HAP-1 (cell line): ENCODE measurements around the gene HACD2.
A peak's percentile ranks its signal among the peaks of the same experiment; 100 is the strongest.

Experiments used
- DNase-seq, 2 experiments: peaks; one replicate each; pipeline ENCODE4 v3.0.0-alpha.2; 2016 to 2020; ENCODE audit warnings: low spot score in 2 of 2
- H3K27me3 ChIP-seq: fragments of 250-450 bp; sonication (Bioruptor Pico); 2 replicates; pipeline ENCODE4 v1.5.1; 2020; ENCODE audit warnings: low read depth, mild to moderate bottlenecking, moderate library complexity
- H3K36me3 ChIP-seq: fragments of 250-450 bp; sonication (Bioruptor Pico); replicated peaks from 2 replicates; pipeline ENCODE4 v1.5.1; 2020; ENCODE audit warnings: mild to moderate bottlenecking
- H3K4me1 ChIP-seq: fragments of 250-450 bp; sonication (Bioruptor Pico); 2 replicates; pipeline ENCODE4 v1.5.1; 2020; ENCODE audit warnings: mild to moderate bottlenecking
- H3K4me3 ChIP-seq: fragments of 250-450 bp; sonication (Bioruptor Pico); 2 replicates; pipeline ENCODE4 v1.5.1; 2020; ENCODE audit warnings: mild to moderate bottlenecking, moderate library complexity
- H3K9me3 ChIP-seq: fragments of 250-450 bp; sonication (Bioruptor Pico); 2 replicates; pipeline ENCODE4 v1.5.1; 2020; ENCODE audit warnings: mild to moderate bottlenecking, moderate library complexity
- in situ Hi-C: fragments of 300-500 bp; cut with MboI; formaldehyde crosslinking; loops from 3 replicates; pipeline ENCODE4 v1.14.3; 2020; ENCODE audit warnings: low sequenced_read_pairs, inconsistent platforms, mixed read lengths

HACD2 gene, protein sequence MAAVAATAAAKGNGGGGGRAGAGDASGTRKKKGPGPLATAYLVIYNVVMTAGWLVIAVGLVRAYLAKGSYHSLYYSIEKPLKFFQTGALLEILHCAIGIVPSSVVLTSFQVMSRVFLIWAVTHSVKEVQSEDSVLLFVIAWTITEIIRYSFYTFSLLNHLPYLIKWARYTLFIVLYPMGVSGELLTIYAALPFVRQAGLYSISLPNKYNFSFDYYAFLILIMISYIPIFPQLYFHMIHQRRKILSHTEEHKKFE

DNA sequence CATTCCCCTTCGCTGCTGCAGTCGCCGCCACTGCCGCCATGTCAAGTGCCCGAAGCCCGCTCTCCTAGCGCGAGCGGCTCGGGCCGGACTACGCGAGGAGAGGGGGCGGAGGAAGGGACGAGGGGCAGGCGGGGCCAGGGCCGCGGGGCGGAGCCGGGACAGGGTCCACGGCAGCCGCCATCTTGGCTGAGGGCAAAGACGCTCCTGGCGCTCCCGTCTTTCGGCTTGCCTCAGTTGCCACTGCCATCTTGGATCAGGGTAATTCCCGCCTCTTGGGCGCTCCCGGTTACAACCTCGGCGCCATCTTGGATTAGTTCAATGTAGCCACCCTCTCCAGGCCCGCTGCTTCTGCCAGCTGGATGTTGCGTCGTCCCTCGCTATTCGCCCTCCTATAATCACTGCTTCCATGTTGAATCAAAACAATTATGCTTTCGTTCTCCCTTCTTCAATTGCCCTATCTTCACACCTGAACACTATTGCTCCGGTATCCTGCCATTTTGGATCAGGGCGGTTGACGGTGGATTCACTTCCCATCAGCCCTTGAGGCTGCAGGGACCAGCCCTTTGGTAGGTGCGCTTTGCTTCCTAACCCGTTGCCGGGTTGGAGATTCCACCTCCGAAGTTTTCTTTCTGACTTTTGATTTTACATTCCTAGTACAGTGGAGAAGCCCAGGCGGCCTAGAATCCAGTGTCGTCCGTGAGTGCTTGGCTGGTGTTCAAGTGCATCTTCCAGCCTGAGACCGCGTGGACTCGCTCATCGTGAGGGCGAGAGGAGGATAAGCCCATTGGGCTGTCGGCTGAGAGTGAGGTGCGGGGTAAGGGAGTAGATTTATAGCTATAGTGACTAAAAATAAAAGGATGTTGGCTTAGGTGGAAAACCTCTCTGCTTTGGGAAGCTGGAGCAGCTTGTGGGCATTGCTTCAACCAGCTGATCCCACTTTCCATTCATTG, at the start of gene HACD2:
Gene HACD2, minus strand, starts transcription at position 66 of the 950 bp plus-strand sequence. Its CDS starts 26 bp downstream, at position 40.
- H3K4me1 ChIP-seq, result peaks cover 17% of the 10 kb centered on the region
- in situ Hi-C loops, result no loop called here
- H3K9me3 ChIP-seq, result no peaks in the 10 kb centered on the region
- no peaks in the 10 kb centered on the region for H3K27me3 ChIP-seq
- peak within 1 kb of the TSS; percentile 75 for H3K4me3 ChIP-seq
- H3K36me3 ChIP-seq, result peaks cover 15% of the 10 kb centered on the region
- DNase-seq, result peak; percentile 93 to 97

DNA sequence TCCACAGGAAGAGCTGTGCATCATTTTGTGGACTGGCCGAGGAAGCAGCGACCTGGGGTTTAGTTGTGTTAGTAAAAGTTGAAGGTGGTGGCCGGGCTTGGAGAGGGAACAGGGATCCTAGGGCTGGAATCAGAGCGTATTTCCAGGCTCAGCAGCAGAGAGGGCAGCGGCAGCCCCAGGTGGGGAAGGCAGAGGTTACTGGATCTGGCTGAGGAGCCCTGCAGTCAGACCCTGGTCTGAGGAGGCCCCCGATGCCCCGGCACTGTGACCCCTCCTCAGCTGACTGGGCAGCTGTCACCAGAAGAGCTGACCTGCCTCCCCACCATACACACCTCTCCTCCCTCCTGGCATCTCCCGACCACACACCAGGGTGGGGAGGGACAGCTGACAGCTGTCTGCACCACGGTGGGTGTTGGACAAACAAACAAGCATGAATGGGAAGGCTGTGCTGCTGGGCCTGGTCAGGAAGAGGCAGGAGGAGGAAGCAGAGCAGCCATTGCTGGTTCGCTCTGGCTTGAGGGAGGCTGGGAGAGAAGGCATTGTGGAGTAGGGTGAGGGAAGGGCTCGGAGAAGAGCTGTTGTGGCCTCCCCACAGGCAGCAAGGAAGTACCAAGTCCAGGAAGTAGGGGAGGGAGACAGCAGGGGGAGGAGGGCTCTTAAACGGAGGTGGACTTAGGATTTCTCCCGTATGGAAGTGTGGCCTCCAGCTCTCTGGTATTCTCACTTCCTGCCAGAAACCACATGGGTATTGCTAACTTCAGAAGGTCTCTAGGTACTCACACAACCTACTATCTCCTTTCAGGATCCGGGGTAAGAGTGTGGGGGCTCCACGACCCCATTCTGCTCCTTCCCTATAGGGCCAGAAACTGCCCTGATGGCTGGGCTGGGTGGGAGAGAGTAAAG, 49.5 kb upstream of the HACD2 start:
- Histone ChIP-seq H3K4me3 (no peak overlapping the region), H3K36me3 (no peaks in the 10 kb centered on the region), H3K9me3 (no peaks in the 10 kb centered on the region), H3K4me1 (no peaks in the 10 kb centered on the region; the same call in 1 of the 2 replicates), H3K27me3 (no peaks in the 10 kb centered on the region)
- in situ Hi-C loops, result no loop called here
- no peak for DNase-seq

DNA sequence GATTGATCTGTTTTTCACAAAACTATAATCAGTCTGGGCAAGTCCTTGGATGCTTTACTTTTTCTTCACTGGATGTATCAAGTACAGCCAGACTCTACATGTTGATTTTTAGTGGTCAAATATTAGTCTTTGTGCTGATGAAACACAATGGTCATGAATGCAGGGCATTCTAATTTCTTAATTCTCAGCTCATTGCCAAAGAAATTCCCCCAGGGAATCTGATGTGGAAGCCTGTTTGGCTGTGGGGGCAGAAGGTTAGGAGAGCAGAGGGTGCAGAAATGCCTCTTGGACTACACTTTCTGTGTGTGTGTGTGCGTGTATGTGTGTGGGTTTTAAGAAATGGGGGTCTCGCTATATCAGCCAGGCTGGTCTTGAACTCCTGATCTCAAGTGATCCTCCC, 48.7 kb upstream of the HACD2 start:
- Histone ChIP-seq H3K36me3 (no peaks in the 10 kb centered on the region), H3K4me3 (no peak overlapping the region), H3K27me3 (no peaks in the 10 kb centered on the region), H3K9me3 (no peaks in the 10 kb centered on the region), H3K4me1 (no peaks in the 10 kb centered on the region; the same call in 1 of the 2 replicates)
- in situ Hi-C loops, result no loop called here
- DNase-seq, result no peak

DNA sequence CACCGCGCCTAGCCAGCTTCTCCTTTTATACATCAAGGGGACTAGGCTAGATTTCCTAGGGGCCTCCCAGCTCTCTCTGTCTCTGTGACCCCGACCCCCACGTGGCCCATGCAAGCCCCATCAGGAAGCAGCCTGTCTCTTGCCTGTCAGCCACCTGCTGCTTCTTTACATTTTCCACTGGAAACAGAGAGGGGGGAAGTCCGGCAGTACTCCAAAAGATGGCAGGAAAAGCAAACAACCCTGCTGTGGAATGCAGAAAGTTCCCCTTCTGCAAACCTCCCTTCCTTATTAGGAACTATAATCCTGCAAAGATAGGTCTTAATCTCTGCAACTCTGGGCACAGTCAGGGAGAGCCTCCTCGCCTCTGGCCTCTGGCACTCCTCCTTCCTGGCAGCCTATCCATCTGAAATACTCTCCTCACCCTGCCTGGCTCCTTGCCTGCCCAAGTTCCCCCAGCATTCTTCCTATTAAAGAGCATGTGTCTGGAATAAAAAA, 47.4 kb upstream of the HACD2 start:
- no peaks in the 10 kb centered on the region for H3K9me3 ChIP-seq
- no peaks in the 10 kb centered on the region for H3K36me3 ChIP-seq
- H3K4me3 ChIP-seq, result no peak overlapping the region
- DNase-seq, result no peak
- H3K4me1 ChIP-seq, result no peaks in the 10 kb centered on the region; the same call in 1 of the 2 replicates
- no peaks in the 10 kb centered on the region for H3K27me3 ChIP-seq
- in situ Hi-C loops, result no loop called here

DNA sequence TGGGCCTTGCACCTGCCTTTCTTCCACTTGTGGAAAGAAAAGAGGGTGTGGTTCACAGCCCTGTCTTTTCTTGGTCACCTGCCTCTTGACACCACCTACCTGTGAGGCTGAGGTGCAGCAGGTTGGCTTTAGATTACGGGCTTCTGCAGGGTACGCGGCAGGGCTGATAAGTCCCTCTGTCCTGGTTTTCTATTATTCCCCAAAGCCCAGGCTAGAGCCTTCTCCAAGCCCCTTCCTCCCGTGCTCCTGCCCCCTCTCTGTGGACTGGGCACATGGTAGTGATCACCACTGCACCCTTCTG, 44.8 kb upstream of the HACD2 start:
- DNase-seq, result no peak
- no peaks in the 10 kb centered on the region; the same call in 1 of the 2 replicates for H3K4me1 ChIP-seq
- no peaks in the 10 kb centered on the region for H3K27me3 ChIP-seq
- H3K36me3 ChIP-seq, result no peaks in the 10 kb centered on the region
- H3K9me3 ChIP-seq, result no peaks in the 10 kb centered on the region
- in situ Hi-C loops, result no loop called here
- H3K4me3 ChIP-seq, result no peak overlapping the region

DNA sequence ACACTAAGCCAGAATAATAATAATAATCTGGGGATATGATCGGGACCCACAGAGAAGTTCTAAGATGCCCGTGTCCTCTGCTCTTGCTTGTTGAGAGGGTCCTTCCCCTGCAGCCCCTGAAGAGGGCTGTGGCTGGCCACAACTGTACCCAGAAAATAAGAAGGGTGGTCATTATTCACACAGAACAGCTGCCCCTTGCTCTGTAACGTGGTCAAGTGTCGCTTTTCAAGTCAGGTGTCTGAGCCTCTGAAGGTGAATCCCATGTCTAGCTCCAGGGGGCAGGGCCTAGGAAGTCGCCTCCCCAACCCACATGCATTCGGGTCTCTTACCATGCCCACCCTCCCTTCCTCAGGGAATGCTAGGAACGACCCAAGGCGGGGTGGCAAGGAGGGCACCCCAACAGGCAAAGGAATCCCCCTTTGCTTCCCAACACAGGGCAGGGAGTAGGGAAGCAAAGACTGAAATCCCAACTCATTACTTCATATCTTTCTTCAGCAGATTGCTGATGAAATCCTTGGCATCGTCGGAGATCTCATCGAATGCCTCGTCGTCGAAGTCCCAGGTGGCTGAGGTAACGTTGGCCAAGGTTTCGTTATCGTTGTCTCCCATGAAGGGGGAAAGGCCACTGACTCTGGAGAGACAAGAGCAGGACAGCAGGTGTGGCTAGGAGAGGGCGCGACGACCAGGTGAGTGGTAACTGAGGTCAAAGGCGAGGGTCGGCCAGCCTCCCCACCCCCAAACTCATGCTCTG, 44.3 kb upstream of the HACD2 start:
- Histone ChIP-seq H3K36me3 (no peaks in the 10 kb centered on the region), H3K9me3 (no peaks in the 10 kb centered on the region), H3K4me1 (no peaks in the 10 kb centered on the region; the same call in 1 of the 2 replicates), H3K27me3 (no peaks in the 10 kb centered on the region), H3K4me3 (no peak overlapping the region)
- in situ Hi-C loops, result no loop called here
- DNase-seq, result no peak

DNA sequence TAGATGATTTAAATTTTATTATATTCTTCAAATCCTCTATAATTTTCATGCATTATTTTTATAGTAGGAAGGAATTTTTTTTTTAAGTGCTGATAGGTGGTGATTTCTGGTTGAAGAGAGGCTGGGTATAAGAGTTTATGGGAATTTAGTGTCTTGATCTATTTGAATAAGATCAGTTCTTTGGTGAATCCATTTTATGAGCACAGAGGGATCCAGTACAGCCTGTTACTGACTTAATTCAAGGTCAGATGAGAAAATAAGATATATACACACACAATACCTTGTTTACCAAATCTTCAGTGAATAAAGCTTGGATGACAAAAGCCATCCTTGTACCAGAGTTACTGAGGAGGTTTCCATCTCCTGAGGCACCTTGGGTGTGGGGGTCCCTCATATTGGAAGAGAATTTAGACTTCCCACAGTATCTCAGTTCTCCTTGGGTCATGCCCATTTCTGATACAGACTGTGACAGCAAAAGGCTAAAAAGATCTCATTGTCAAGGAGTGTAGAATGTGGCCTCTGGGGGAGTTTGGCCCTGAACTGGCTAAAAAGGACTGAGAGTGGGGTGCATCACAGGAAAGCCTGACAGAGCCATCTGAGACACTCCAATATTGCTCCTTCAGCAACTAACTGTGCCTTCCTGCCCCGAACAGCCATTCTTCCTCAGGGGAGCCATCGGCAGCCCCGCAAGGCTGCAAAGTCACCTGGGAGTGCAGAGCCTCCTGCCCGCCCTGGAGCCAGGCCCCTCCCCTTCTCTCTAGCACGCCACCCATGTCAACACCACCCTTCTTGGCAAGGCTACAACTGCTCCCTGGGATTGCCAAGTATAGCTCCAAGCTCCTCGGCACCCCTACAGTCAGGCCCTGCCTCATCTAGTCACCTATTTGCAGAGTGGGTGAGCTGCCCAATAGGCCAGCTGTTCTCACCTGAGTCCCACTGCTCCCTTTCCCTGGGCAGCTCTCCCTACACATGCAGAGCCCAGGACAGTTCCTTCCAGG, 43.1 kb upstream of the HACD2 start:
- Histone ChIP-seq H3K27me3 (no peaks in the 10 kb centered on the region), H3K9me3 (no peaks in the 10 kb centered on the region), H3K36me3 (no peaks in the 10 kb centered on the region), H3K4me1 (no peaks in the 10 kb centered on the region; the same call in 1 of the 2 replicates), H3K4me3 (no peak overlapping the region)
- DNase-seq, result no peak
- in situ Hi-C loops, result no loop called here

DNA sequence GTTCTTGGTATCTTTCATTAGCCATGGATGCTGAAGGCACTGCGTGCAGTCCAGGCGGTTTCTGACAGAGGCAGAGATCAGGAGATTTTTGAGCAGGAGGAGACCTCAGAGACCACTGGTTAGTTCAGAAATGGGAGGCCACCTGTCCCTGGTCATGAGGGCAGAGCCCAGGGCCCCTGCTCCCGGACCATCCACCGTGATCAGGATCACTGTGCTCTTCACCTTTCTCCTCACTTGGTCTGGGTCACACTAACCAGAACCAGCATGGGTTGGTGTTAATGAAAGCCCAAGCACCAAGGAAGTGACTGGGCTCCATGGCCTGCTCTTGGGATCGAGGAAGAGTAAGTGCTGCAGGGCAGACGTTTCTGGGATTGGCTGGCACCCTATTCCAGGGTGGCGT, 42.0 kb upstream of the HACD2 start:
- H3K4me1 ChIP-seq, result no peaks in the 10 kb centered on the region; the same call in 1 of the 2 replicates
- H3K27me3 ChIP-seq, result no peaks in the 10 kb centered on the region
- no peak overlapping the region for H3K4me3 ChIP-seq
- DNase-seq, result no peak
- no peaks in the 10 kb centered on the region for H3K9me3 ChIP-seq
- H3K36me3 ChIP-seq, result no peaks in the 10 kb centered on the region
- in situ Hi-C loops, result no loop called here

DNA sequence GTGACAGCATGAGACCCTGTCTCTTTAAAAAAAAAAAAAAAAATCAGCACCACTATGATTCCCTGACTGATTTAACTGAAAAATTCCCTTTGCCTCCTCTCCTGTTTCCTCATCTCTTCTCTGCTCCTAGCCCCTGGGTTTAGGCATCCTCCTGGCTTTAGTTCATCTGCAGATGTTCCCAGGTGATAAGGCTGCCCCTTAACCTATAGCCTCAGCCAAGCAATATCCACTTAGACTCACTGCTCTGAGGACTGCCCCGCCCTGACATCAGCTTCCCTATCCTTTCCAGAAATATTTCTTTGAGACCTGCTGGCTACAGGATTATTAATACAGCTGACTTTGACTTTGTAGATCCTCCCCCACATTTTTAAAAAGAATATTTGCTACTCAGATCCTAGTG, 39.4 kb upstream of the HACD2 start:
- Histone ChIP-seq H3K9me3 (no peaks in the 10 kb centered on the region), H3K36me3 (no peaks in the 10 kb centered on the region), H3K4me3 (no peak overlapping the region), H3K27me3 (no peaks in the 10 kb centered on the region), H3K4me1 (no peaks in the 10 kb centered on the region)
- in situ Hi-C loops, result no loop called here
- no peak for DNase-seq

DNA sequence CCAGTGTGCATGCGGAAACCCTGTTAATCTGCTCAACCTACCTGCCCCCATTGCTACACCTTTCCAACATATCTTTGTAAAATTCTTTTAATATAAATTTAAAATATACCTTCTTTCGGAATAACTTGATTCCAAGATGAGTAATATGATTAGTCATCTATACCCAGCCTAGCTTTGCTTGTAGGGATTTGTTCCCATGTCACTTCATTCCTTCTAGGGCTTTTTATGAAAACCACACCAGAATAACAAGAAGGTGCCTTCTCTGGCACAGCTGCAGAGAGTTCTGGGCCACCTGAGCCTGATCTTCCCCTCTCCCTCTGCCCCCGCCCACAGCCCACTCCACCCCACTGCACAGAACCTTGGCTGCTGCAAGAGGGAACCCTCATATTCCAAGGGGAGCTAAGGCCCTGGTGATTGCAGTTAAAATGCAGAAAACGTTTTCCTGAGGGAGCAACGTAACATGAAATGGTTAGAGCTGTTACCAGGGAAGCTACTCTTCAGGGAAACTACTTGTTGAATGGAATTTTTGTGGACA, 38.6 kb upstream of the HACD2 start:
- H3K27me3 ChIP-seq, result no peaks in the 10 kb centered on the region
- in situ Hi-C loops, result no loop called here
- DNase-seq, result no peak
- H3K9me3 ChIP-seq, result no peaks in the 10 kb centered on the region
- no peak overlapping the region for H3K4me3 ChIP-seq
- no peaks in the 10 kb centered on the region for H3K4me1 ChIP-seq
- H3K36me3 ChIP-seq, result no peaks in the 10 kb centered on the region

DNA sequence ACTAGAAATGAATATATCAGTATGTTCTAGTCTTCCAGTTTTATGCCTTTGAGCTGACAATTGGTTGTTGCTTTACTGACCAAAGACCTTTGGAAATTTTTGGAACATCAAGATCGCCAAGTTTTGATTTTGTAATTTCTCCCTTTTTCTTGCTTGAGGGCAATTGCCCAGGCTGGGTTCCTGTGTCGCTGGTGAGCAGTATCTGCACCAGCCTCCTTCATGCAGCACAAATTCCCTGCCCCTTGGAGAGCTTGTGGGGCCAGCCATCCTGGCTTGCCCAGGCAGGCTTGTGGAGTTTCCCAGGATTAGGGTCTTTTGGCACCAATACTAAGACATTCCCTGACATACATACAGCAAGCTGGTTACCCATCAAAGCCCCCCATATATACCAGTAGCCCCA, 37.9 kb upstream of the HACD2 start:
- no peaks in the 10 kb centered on the region for H3K36me3 ChIP-seq
- H3K27me3 ChIP-seq, result no peaks in the 10 kb centered on the region
- no peaks in the 10 kb centered on the region for H3K9me3 ChIP-seq
- no peaks in the 10 kb centered on the region for H3K4me1 ChIP-seq
- no peak for DNase-seq
- in situ Hi-C loops, result no loop called here
- no peak overlapping the region for H3K4me3 ChIP-seq

DNA sequence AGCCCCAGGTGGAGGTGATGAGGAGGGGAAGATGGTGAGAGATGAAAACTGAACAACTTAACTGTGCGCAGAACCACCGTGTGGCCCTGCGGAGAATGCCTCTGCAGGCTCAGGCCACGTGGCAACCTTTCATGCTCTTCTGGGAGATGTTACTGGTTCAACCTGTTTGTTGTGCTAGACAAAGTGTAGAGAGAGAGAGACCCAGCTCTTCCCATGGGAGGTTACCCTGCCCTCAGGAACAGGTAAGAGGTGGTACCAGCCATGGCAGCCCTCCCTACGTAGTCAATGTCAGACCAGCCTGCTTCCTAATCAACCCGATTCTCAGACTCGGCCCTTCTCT, 37.0 kb upstream of the HACD2 start:
- Histone ChIP-seq H3K27me3 (no peaks in the 10 kb centered on the region), H3K4me3 (no peak overlapping the region), H3K9me3 (no peaks in the 10 kb centered on the region), H3K36me3 (no peaks in the 10 kb centered on the region), H3K4me1 (no peaks in the 10 kb centered on the region)
- in situ Hi-C loops, result no loop called here
- no peak for DNase-seq
